GM12801 (cell line): ENCODE measurements around the gene CHRM2.

Source experiments
- CTCF ChIP-seq: IDR thresholded peaks from one replicate; pipeline ENCODE4 v1.5.1; 2011; ENCODE audit warnings: control low read depth; ENCODE audit not compliant: insufficient read length; ENCODE audit errors: extremely low read depth

The CHRM2 gene

GRCh38 chr7:136868496-136869000, at the start of gene CHRM2:
Gene CHRM2 (plus strand): TSS chr7:136868652. CDS start chr7:137014866, 146,214 bp downstream.
- no peak for TF ChIP-seq CTCF

- TF ChIP-seq CTCF: no peak
These were observed 22.5 kb upstream of the CHRM2 start for GRCh38 chr7:136845899-136846465.

GRCh38 chr7:136847858-136848257, 20.6 kb upstream of the CHRM2 start:
- TF ChIP-seq CTCF: no peak

- no peak for TF ChIP-seq CTCF
These were observed 14.8 kb upstream of the CHRM2 start for GRCh38 chr7:136853654-136854053.

- no peak for TF ChIP-seq CTCF
These were observed 10.9 kb upstream of the CHRM2 start for GRCh38 chr7:136857573-136857972.

GRCh38 chr7:136859803-136860202, 8.6 kb upstream of the CHRM2 start:
- no peak for TF ChIP-seq CTCF

GRCh38 chr7:136865236-136865635, 3.2 kb upstream of the CHRM2 start:
- TF ChIP-seq CTCF: no peak

- TF ChIP-seq CTCF: no peak
These were observed 2.7 kb upstream of the CHRM2 start for GRCh38 chr7:136865777-136866176.
